GM18526 (cell line): Measurements from ENCODE around the gene TIMMDC1.

ENCODE experiments used
- POLR2A ChIP-seq: IDR thresholded peaks from 3 replicates; pipeline ENCODE4 v1.6.1; 2011; ENCODE audit not compliant: insufficient read length; ENCODE audit errors: extremely low read depth

The TIMMDC1 gene

DNA sequence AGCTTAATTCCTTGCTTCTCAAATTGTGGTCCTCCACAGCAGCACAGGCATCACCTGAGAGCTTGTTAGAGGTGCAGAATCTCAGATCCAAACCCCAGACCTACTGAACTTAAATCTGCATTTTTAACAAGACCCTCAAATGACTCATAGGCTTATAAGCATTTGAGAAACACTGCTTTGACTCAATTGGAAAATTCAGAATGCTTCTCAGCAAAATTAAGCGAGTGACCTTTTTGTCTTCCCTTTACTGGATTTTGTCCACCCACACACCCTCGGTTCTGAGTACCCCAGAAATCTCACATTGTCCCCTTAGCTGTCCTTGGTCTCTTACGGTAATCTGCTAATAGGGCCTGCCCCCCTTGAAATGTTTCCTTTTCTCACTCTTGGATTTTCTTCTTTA, 43.2 kb downstream of the TIMMDC1 start:
- no peak for TF ChIP-seq POLR2A

GRCh38 chr3:119542168-119542767, 43.9 kb downstream of the TIMMDC1 start:
- no peak for TF ChIP-seq POLR2A

- no peak for TF ChIP-seq POLR2A
Measured at GRCh38 chr3:119543147-119543546, 44.8 kb downstream of the TIMMDC1 start.

DNA sequence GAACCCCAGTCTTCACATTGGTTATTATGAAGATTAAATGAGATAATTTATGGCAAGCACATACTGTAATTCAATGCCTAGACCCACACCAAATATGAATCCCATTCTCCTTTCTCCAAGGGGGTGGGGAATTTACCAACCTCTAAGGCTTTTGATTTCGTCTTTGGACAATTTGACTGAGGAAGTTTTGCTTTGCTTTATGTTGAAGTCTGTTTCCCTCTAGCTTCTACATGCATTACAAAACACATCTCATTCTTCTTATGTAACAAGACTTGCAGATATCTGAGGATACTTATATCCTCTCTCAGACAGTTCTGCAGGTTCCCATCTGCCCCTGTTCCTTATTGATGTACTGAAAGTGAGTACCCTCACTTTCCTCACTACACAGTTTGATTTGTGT, 48.9 kb downstream of the TIMMDC1 start:
- no peak for TF ChIP-seq POLR2A

- no peak for TF ChIP-seq POLR2A
Measured at GRCh38 chr3:119548341-119548740, 50.0 kb downstream of the TIMMDC1 start.

DNA sequence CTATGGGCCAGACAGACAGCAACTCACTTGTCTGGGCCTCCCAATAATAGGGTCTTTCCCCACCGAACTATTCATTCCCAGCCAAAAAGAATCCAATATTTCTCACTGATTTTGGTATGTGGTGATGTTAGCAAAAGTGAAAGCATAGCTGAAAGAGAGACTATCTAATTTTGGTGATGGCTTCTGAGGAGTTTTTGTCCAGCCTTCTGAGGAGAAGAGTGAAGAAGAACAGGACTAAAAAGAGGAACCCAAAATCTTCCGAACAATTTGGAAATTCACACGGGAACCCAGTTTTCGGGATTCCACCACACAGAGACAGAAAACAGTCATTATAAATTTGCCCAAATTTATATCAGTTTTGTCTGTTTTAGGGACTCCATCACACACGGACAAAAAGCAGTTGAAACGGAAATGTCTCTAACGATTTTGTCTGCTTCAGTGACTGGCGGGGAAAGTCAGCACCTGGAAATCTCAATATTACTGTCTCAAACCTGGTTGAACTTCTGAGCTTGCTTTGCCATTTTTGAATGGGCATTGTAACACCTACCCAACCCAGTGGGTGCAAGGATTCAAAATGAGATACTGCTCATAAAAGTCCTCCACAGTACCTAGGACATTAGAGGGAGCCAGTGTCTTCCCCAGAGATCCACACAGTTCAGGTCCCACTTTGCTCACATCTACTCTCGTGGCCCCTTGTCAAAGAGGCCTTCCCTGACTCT, 52.0 kb downstream of the TIMMDC1 start:
- peak; percentile 21 for TF ChIP-seq POLR2A

DNA sequence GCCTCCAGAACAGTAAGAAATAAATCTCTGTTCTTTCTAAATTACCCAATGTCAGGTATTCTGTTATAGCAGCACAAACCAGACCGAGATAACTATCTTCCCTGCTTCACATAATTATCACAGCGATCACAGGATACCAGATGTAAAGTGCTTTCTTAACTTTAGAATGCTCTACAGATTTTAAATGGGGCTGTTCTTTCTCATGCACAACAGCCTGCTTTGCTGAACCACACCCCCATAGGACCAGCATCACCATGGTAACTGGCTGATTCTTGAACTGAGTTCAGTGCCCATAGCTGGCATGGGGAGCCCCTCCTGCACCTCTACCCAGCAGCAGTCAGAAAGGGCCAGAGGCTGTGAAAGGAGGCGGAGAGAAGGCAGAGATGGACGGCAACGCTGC, 53.3 kb downstream of the TIMMDC1 start:
- TF ChIP-seq POLR2A, result no peak

- no peak for TF ChIP-seq POLR2A
Measured at GRCh38 chr3:119553823-119554415, 55.6 kb downstream of the TIMMDC1 start.

- no peak for TF ChIP-seq POLR2A
Measured at GRCh38 chr3:119555309-119555735, 57.0 kb downstream of the TIMMDC1 start.

- TF ChIP-seq POLR2A, result no peak
Measured at GRCh38 chr3:119555929-119556328, 57.6 kb downstream of the TIMMDC1 start.

DNA sequence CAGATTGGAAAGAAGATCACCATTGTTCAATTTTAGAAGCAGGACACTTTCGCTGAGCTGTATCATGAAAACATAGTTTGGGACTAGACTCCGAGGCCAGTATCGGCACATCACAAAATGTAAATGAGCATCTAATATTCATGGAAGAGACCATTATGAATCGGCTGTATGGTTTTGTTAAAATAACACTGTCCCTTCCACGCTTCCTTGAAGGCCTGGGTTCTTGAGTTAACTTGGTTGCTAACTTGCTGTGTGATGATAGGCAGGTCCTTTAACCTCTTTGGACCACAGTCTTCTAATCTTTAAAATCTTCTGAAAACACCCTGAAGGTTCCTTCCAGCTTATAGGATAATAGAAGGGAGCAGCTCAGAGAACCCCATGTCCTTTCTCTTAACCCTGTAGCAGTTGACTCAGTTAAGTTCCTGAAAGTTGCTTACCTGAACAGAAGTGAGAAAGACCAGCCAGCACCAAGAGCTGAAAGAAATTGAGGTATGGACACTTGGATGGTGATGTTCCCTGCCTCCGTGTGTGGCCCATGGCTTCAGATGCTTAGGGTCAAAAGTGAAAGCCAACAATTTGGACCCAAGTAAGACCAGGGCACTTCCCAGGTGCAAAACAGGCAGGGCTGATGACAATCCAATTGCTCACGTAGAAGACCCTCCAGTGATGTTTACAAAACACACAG, 59.0 kb downstream of the TIMMDC1 start:
- no peak for TF ChIP-seq POLR2A

DNA sequence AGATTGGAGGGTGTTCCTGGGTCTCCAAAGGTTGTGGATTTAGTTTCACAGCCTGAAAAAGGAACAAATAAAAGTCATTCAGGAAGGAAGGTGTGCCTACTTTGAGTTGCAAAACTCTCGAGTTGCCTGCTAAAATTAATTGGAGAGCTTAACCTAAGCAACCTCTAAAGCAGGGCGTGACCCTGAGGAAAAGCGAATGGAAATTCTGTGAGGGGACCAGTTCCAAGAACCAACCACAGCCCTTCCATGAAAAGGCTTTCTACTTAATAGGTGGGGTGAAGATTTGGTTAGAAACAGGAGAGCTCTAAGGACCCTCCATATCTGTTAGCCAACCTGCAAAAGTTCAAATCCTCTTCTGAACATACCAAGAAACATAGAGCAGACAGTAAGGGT, 59.5 kb downstream of the TIMMDC1 start:
- no peak for TF ChIP-seq POLR2A

DNA sequence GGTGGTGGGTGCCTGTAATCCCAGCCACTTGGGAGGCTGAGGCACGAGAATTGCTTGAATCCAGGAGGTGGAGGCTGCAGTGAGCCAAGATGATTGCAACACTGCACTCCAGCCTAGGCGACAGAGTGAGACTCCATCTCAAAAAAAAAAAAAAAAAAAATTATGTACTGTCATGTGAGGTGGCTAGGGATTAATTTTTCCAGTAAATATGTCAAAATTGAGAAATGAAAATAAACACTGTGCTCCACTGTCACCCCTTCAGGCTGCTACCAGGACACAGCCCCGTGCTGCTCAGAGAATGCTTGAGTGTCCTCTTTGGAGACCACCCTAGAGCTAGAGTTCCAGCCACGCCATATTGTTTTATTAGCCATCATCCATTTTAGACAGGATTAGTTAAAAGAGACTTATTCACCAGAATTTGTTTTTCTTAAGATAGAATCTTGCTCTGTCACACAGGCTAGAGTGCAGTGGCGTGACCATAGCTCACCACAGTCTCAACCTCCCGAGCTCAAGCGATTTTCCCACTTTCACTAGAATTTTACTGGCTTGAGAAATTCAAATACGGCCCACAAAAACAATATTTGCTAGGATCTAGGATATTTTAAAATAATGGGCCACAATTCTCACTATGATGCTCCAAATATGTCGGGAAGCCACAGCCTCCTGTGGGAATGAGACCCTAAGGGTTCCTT, 60.4 kb downstream of the TIMMDC1 start:
- TF ChIP-seq POLR2A, result no peak

DNA sequence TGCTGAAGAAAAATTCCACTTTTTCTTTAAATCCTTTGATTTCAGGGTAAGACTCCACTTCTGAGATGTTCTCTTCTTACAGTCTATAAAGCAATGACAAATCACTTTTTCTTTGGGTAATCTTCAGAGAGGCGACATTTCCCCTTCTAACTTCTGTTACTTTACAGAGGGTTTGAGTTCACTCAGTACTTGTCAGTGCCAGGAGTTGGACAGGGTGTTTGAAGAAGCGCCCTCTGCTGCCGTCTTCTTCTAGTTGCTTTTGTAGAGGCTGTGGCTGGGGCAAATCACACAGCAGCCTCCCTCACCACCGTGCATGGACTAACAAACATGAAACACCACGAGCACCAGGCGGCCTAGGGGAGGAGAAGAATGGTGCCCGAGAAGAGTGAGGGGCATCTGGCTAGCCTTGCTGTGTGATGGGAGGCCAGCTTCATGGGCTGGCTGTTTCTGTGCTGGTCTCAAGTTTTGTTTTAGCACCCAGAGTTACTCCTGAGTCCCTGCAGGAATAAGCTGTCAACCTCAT, 61.2 kb downstream of the TIMMDC1 start, which contains the start of gene CD80:
Gene CD80 (minus strand): TSS at position 174 of the 523 bp plus-strand sequence. CDS start 1,886 bp downstream, outside the sequence.
- no peak for TF ChIP-seq POLR2A

DNA sequence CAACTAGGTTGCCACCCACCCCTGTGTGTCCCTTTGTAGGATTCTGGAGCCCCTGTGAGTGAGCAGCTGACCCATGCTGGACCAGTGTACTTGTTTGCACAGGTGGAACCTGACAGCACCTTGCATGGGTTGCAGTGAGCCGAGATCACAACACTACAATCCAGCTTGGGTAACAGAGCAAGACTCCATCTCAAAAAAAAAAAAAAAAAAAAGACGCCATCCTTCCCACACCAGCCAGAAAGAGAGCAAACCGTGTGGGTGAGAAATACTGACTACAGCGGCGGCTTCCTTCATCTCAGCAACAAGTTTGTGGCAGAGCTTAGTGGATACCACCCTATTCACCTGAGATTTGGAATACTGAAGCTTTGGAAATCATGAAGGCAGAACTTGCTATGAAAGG, 61.8 kb downstream of the TIMMDC1 start:
- TF ChIP-seq POLR2A, result no peak
